Activated CD8-positive, alpha-beta memory T cell treated with anti-CD3 and anti-CD28 coated beads, Interleukin-2, amount 50 U/mL, for 1 hour (primary cell): ENCODE data around the gene DIAPH3.

Source experiments
- DNase-seq: peaks from one replicate; pipeline ENCODE4 v3.0.0-alpha.2; 2020; ENCODE audit errors: extremely low read depth

DIAPH3 gene

GRCh38 chr13:59677966-59678814, 485.5 kb downstream of the DIAPH3 start:
- no peak for DNase-seq

GRCh38 chr13:59677430-59677829, 486.3 kb downstream of the DIAPH3 start:
- DNase-seq = no peak

- no peak for DNase-seq
Measured at GRCh38 chr13:59674616-59675015, 489.1 kb downstream of the DIAPH3 start.

- DNase-seq = no peak
Measured at GRCh38 chr13:59673286-59673685, 490.4 kb downstream of the DIAPH3 start.

GRCh38 chr13:59672445-59672844, 491.3 kb downstream of the DIAPH3 start:
- DNase-seq = no peak

- no peak for DNase-seq
Measured at GRCh38 chr13:59671881-59672280, 491.8 kb downstream of the DIAPH3 start.

GRCh38 chr13:59666504-59666903, 497.2 kb downstream of the DIAPH3 start:
- DNase-seq = no peak

- DNase-seq = no peak
Measured at GRCh38 chr13:59665732-59666131, 498.0 kb downstream of the DIAPH3 start.

GRCh38 chr13:59665184-59665583, 498.5 kb downstream of the DIAPH3 start:
- DNase-seq = no peak

GRCh38 chr13:59664586-59664985, 499.1 kb downstream of the DIAPH3 start:
- no peak for DNase-seq

- no peak for DNase-seq
Measured at GRCh38 chr13:59663707-59664106, 500.0 kb downstream of the DIAPH3 start.

GRCh38 chr13:59660582-59660981, 503.1 kb downstream of the DIAPH3 start:
- no peak for DNase-seq

- no peak for DNase-seq
Measured at GRCh38 chr13:59659981-59660380, 503.7 kb downstream of the DIAPH3 start.

GRCh38 chr13:59658738-59659330, 504.9 kb downstream of the DIAPH3 start:
- DNase-seq = no peak

- DNase-seq = no peak
Measured at GRCh38 chr13:59658027-59658737, 505.5 kb downstream of the DIAPH3 start.

GRCh38 chr13:59653916-59654315, 509.8 kb downstream of the DIAPH3 start:
- no peak for DNase-seq

GRCh38 chr13:59651479-59651878, 512.2 kb downstream of the DIAPH3 start:
- no peak for DNase-seq

GRCh38 chr13:59643906-59644626, 519.7 kb downstream of the DIAPH3 start:
- no peak for DNase-seq

- no peak for DNase-seq
Measured at GRCh38 chr13:59643364-59643841, 520.3 kb downstream of the DIAPH3 start.

- DNase-seq = no peak
Measured at GRCh38 chr13:59641817-59642216, 521.9 kb downstream of the DIAPH3 start.

GRCh38 chr13:59641261-59641660, 522.5 kb downstream of the DIAPH3 start:
- DNase-seq = no peak

- no peak for DNase-seq
Measured at GRCh38 chr13:59638404-59638803, 525.3 kb downstream of the DIAPH3 start.
